Measurements from ENCODE around the gene MISP3.

The MISP3 gene

GRCh38 chr19:14120497-14120780 is 47.9 kb downstream of the MISP3 start:
- TF ChIP-seq YY1 (IDR thresholded peaks at IDR 0.05; ENCODE audit: low read depth) (no peak), ZBTB7A (IDR thresholded peaks at IDR 0.05; ENCODE audit: low read depth) (no peak), REST (IDR thresholded peaks at IDR 0.05; ENCODE audit: low read depth) (no peak), EP300 (IDR thresholded peaks at IDR 0.05; ENCODE audit: borderline replicate concordance) (no peak), TAF1 (IDR thresholded peaks at IDR 0.05; ENCODE audit: low read depth) (no peak), CEBPB (IDR thresholded peaks at IDR 0.05) (no peak), USF1 (IDR thresholded peaks at IDR 0.05) (no peak), MAX (IDR thresholded peaks at IDR 0.05) (no peak), RAD21 (IDR thresholded peaks at IDR 0.05; ENCODE audit: low read depth) (no peak), NFIC (IDR thresholded peaks at IDR 0.05) (no peak), CREB1 (IDR thresholded peaks at IDR 0.05; ENCODE audit: low read depth) (no peak), TEAD4 (IDR thresholded peaks at IDR 0.05) (no peak), TCF12 (IDR thresholded peaks at IDR 0.05; ENCODE audit: low read depth) (no peak), EGR1 (IDR thresholded peaks at IDR 0.05) (no peak), FOXM1 (IDR thresholded peaks at IDR 0.05; ENCODE audit: borderline replicate concordance, low read depth) (no peak)

- no peak for TF ChIP-seq TAF1 (IDR thresholded peaks at IDR 0.05; ENCODE audit: low read depth)
- TF ChIP-seq FOXM1 (IDR thresholded peaks at IDR 0.05; ENCODE audit: borderline replicate concordance, low read depth): no peak
- TF ChIP-seq REST (IDR thresholded peaks at IDR 0.05; ENCODE audit: low read depth): no peak
- no peak for TF ChIP-seq ZBTB7A (IDR thresholded peaks at IDR 0.05; ENCODE audit: low read depth)
- TF ChIP-seq NFIC (IDR thresholded peaks at IDR 0.05): no peak
Observed at GRCh38 chr19:14122924-14123323, 50.3 kb downstream of the MISP3 start.
